GM18499 (cell line): ENCODE data around the gene HIGD2B.
"Not testable (repeated sequence)": the region's sequence is repeated elsewhere in the genome, so short reads cannot be mapped to it uniquely, and the experiment has no call there.

ENCODE experiments used
- ATAC-seq: cut with Tn5 transposase; IDR thresholded peaks from one replicate; pipeline ENCODE4 v1.9.1; 2021; ENCODE audit warnings: moderate number of reproducible peaks; ENCODE audit not compliant: insufficient read depth, unreplicated experiment

The HIGD2B gene

GRCh38 chr15:72685925-72686794 is at the start of gene HIGD2B, which contains the start of gene BBS4:
TSS of gene HIGD2B (minus strand) at chr15:72686182. CDS start at chr15:72676374, 9,808 bp downstream.
TSS of gene BBS4 (plus strand) at chr15:72686207. CDS start at chr15:72686228, 21 bp downstream.
- peak; percentile 81 for ATAC-seq

GRCh38 chr15:72735111-72735510 is 49.1 kb upstream of the HIGD2B start:
- no peak for ATAC-seq

GRCh38 chr15:72733941-72734738 is 48.2 kb upstream of the HIGD2B start:
- no peak for ATAC-seq

- no peak for ATAC-seq
Observed at GRCh38 chr15:72732516-72732915, 46.5 kb upstream of the HIGD2B start.

GRCh38 chr15:72732086-72732485 is 46.1 kb upstream of the HIGD2B start:
- no peak for ATAC-seq

- no peak for ATAC-seq
Observed at GRCh38 chr15:72728821-72729220, 42.8 kb upstream of the HIGD2B start.

- not testable (repeated sequence) for ATAC-seq
Observed at GRCh38 chr15:72728249-72728648, 42.3 kb upstream of the HIGD2B start.

GRCh38 chr15:72727154-72727553 is 41.2 kb upstream of the HIGD2B start:
- ATAC-seq = no peak

GRCh38 chr15:72725851-72726250 is 39.9 kb upstream of the HIGD2B start:
- not testable (repeated sequence) for ATAC-seq

GRCh38 chr15:72725446-72725845 is 39.5 kb upstream of the HIGD2B start:
- ATAC-seq = no peak

- no peak for ATAC-seq
Observed at GRCh38 chr15:72724028-72724427, 38.0 kb upstream of the HIGD2B start.

GRCh38 chr15:72722071-72722696 is 36.2 kb upstream of the HIGD2B start:
- no peak for ATAC-seq

GRCh38 chr15:72708551-72709303 is 22.7 kb upstream of the HIGD2B start:
- not testable (repeated sequence) for ATAC-seq

- no peak for ATAC-seq
Observed at GRCh38 chr15:72706266-72706665, 20.3 kb upstream of the HIGD2B start.

GRCh38 chr15:72700076-72700475 is 14.1 kb upstream of the HIGD2B start:
- no peak for ATAC-seq

GRCh38 chr15:72698938-72699337 is 13.0 kb upstream of the HIGD2B start:
- ATAC-seq = no peak

GRCh38 chr15:72690938-72691337 is 5.0 kb upstream of the HIGD2B start:
- ATAC-seq = no peak

GRCh38 chr15:72688697-72689096 is 2.7 kb upstream of the HIGD2B start:
- no peak for ATAC-seq

- ATAC-seq = no peak
Observed at GRCh38 chr15:72685301-72685924, 569 bp downstream of the HIGD2B start.

GRCh38 chr15:72682772-72683171 is 3.2 kb downstream of the HIGD2B start:
- ATAC-seq = no peak
